CD4-positive, alpha-beta T cell treated with Interleukin-6 at 100 ng/mL for 8 hours (primary cell): ENCODE results near the gene ZNF747.

ENCODE experiments used
- DNase-seq: peaks from one replicate; pipeline ENCODE4 v3.0.0-alpha.2; 2020; ENCODE audit warnings: mixed read lengths, low spot score

The ZNF747 gene

DNA sequence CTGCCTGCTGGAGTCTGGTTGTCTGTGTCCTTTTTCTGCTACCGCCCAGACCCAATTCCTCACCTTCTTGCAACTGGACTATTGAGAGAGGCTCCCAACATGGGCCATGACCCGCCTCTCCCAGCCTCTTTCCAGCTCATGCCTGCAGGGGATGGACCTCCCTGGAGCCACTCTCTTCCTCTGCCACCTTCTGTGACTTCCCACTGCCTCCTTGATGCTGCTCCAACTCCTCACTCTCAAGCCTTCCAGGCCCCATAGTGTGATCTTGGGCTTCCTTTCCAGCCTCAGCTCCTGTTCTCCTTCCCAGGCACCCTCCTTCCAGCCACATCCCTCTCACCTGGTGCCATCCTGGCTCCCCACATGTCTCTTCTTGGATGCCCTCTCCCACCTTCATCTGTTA lies 19.4 kb downstream of the ZNF747 start:
- DNase-seq = no peak

DNA sequence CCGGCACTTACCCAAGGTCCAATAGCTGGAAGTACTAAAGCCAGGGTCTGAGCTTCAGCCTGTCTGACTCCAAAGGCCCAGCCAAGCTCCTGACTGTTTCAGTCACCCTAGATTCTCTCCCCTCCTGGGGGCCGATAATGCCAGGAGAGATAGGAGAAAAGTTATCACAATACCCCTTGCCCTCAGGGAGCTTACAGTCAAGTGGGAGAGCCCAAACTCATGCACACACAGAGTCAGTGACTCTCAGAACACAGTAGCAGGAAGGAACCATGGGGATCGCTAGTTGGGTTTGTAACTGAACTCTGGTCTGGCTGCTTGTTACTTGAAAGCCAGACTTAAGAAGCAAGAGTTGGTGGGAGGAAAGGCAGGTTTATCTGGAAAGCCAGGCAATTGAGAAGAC lies 23.1 kb downstream of the ZNF747 start:
- no peak for DNase-seq

DNA sequence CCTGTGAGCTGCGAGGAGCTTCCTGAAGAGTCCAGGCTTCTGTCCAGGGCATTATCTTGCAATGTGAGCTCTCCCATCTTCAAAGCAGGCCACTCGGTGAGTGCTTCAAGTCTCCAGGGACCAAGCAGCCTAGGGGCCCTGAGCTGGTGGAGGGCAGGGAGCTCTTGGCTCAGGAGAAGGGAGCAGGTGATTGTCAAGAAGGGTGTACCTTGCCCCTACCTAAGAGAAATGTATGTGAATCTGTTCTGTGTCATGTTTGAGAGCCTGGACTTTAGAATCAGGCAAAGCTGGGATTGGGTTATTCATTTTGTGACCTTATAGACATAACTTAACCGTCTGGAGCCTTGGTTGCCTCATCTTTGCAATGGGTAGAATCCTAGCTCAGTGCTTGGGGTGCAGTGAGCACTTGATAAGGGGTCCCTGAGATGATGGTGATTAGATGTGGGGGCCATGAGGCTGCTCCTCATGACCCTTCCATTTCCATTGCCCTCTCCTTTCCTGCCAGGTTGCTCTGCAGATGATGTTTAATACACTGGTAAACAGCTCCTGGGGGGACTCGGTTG lies 24.2 kb downstream of the ZNF747 start:
- DNase-seq = no peak

DNA sequence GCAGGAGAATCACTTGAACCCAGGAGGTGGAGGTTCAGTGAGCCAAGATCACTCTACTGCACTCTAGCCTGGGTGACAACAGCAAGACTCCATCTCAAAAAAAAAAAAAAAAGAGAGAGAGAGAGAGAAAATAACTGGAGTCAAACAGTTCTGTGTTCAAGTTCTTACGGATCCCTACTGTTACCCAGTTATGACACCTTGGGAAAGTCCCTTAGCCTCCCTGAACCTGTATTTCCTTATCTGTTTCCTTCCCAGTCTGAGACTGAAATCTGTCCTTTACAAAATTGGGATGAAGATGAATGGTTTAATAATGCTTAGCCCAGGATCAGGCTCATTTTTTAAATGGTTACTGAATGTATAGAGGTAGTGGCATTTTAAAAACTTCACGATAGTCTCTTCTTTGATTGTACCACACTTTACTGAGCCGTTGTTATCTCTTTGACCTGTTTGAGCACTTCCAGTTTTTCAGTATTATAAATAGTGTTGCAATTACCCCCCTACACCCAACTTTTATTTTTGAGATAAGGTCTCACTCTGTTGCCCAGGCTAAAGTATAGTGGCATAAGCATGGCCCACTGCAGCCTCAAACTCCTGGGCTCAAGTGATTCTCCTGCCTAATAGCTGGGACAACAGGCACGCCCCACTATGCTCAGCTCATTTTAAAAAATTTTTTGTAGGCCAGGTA lies 25.4 kb downstream of the ZNF747 start:
- no peak for DNase-seq

DNA sequence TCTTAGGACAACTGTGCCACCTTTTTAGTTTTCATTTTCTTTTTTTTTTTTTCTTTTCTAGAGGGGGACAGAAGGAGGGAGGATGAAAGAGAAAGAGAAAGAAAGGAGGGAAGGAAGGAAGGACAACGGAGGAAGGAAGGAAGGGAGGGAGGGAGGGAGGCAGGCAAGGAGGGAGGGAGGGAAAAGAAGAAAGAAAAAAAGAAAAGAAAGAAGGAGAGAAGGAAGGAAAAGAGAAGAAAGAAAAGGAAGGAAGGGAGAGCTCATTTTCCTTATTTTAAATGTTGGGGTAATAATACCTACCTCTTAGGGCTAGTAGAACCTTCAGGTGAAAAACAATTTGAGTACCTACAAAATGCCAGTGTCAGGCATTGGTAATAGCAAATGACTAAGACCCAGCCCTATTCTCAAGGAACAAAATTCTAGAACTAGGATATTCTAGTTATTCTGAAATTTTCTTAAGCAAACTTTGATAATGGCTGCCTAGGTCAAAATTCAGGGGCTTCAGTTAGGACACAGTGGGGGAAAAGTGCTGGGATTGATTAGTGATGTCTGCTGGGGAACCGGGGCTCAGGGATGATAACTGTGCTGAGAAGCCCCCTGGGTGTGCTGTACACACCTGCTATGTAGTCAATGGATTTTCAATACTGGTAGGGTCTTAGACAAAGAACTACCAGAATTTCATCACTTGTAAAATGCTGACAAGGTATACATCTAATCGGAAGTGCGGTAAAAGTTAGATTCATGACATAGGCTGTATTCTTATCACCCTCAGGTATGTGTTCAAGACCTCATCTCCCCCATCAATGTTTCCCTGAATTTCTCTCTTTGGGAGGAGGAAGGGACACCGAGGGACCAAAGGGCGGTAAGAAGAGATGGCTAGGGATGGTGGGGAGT lies 31.0 kb downstream of the ZNF747 start:
- DNase-seq = no peak

DNA sequence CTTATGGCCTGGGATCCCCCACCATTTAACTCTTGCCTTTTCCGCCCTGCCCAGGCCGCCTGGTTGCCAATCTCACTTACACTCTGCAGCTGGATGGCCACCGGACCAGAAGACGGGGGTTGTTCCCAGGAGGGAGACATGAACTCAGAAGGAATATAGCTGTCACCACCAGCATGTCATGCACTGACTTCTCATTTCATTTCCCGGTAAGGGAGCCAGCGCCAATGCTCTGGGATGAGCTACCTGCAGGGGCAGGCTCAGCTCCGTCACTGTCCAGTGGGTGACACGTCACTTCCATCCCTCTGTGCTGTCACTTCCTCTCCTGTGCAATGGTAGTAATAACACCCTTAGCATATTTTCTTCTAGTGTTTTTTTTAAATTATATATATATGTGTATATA lies 35.4 kb downstream of the ZNF747 start:
- DNase-seq = no peak

DNA sequence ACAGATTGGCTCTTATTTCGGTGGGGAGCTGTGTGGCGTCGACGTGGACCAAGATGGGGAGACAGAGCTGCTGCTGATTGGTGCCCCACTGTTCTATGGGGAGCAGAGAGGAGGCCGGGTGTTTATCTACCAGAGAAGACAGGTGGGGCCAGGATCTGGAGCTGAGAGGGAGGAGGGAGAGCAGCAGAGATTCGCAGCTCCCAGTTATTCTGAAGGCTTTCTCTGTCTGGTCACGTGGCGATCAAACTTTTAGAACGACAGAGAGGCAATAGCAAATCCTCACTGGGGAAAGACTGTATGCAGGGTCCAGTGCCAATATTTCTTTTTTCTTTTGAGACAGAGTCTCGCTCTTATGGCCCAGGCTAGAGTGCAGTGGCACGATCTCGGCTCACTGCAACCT lies 39.9 kb downstream of the ZNF747 start:
- no peak for DNase-seq

DNA sequence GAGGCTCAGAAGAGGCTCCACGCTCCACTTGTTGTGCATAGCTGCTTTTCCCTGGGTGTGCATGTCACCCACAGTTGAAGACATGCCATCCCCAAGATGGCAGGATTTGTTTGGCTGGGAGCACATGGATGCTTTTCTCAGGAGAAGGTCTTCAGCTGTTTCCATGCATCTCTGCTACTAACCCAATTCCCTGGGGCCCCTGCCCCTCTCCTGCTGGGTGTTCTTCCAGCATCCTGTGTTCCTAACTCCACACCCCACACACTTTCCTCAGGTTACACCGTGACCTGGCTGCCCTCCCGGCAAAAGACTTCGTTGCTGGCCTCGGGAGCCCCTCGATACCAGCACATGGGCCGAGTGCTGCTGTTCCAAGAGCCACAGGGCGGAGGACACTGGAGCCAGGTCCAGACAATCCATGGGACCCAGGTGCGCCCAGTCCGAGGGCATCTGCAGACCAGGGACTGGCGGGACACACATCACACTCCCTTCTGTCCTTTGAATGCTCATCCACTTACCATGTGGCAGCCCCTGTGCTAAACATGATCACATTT lies 40.6 kb downstream of the ZNF747 start:
- no peak for DNase-seq

DNA sequence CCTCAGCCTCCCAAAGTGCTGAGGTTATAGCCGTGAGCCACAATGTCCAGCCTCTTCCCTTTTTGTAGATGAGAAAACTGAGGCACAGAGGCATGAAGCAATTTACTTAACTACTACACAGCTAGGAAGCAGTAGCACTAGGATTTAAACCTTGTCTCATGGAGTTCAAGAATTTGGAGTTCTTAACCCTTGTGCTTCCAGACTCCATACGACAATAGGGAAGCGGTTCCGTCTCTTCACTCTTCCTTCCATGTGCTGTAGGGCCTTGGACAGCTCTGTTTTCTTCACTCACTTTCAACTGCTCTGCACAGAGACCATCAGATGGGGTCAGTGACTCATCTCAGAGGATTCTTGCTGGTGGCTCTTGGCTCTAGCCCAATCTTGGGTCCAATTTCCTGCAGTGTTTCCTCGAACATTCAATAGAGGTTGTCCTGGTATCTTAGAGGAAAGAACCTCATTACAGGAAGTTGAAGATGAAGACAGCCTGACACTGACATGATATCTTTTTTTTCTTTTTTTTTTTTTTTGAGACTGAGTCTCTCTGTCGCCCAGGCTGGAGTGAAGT lies 42.8 kb downstream of the ZNF747 start:
- DNase-seq = peak; percentile 40

DNA sequence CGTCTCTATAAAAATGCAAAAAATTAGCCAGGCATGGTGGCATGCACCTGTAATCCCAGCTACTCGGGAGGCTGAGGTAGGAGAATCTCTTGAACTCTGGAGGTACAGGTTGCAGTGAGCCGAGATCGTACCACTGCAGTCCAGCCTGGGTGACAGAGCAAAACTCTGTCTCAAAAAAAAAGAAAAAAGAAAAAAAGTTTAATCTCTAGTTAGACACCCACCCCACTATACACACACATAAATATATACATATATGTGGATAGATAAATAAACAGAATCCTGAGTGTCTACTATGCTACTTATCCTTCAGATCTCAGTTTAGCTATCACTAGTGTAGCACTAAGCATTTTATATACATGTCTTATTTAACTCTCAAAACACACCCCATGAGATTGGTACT lies 43.4 kb downstream of the ZNF747 start:
- DNase-seq = no peak

DNA sequence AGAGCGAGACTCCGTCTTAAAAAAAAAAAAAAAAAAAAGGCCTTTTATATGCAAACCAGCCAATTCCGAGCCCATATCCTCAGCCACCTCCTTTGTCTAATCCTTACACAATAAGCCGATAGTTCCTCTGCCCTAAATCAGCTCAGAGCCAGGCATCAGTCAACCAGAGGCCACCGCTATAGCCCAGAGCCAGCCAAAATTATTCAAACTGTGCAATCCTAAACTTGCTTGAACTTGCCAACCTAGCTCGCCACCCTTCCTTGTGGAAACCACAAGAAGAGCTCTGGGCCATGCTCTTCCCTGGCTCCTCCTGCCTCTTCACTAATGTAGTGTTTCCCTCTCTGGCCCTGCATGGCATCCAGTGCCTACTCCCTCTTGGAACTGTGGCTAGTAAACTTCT lies 44.4 kb downstream of the ZNF747 start:
- no peak for DNase-seq

DNA sequence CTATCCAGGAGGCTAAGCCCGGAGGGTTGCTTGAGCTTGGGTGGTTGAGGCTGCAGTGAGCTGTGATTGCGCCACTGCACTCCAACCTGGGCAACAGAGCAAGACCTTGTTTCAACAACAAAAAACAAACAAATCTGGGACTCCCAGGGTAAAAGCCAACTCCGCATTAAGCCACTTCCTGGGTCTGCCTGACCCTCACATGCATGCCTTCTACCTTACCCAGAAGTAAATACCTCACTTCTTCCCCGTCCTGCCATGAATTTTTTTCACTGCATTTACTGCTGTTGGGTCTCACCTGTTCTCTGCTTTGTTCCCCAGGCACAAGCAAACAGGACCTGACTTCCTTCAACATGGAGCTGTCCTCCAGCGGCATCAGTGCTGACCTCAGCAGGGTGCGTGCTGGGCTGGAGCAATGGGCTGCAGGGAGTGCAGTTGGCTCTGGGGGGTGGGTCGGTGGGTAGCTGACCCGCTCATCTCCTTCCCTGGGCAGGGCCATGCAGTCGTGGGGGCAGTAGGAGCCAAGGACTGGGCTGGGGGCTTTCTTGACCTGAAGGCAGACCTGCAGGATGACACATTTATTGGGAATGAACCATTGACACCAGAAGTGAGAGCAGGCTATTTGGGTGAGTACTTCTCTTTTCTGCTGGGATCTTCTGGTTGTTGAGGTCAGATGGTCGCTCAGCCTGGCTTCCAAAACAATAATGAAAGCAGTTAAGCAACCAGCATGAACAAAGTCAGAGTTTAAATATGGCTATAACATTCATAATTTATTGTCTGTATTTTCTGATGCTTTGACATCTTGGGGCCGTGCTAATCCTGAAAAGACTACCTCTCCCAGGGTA lies 45.7 kb downstream of the ZNF747 start:
- no peak for DNase-seq

DNA sequence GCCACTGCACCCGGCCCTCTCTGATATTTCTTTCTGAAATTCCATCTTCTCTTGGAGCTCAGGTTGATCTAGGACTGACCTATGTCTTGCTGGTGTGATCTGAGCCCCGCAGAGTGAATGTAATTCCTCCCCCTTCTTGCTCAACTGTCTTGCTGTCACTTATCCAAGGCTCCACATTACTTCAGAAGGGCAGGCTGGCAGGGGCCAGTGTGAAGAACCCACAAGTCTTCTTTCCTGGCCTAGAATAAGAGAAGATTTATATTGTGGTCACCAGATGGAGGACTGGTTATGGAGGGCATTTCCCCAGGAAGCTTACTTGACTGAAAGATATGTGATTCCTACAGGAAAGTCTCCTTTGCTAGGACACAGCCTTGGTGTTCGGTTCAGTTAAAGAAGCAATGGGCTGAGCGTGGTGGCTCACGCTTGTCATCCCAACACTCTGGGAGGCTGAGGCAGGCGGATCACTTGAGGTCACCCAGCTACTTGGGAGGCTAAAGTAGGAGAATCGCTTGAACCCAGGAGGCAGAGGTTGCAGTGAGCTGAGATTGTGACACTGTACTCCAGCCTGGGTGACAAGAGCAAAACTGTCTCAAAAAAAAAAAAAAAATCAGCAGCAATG lies 48.7 kb downstream of the ZNF747 start:
- DNase-seq = no peak

DNA sequence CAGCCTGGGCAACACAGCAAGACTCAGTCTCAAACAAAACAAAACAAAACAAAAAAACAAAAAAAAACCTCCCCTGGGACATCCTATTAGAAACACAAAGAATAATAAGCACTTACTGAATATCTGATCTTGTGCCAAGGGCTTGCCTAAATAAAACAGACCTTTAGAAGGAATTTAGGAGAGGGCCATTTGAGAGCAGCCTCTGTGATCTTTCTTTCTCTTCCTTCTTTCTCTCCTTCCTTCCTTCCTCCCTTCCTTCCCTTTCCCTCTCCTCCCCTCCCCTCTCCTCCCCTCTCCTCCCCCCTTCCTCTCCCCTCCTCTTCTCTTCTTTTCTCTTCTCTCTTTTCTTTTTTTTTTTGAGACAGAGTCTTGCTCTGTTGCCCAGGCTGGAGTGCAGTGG lies 49.8 kb downstream of the ZNF747 start:
- DNase-seq = no peak

DNA sequence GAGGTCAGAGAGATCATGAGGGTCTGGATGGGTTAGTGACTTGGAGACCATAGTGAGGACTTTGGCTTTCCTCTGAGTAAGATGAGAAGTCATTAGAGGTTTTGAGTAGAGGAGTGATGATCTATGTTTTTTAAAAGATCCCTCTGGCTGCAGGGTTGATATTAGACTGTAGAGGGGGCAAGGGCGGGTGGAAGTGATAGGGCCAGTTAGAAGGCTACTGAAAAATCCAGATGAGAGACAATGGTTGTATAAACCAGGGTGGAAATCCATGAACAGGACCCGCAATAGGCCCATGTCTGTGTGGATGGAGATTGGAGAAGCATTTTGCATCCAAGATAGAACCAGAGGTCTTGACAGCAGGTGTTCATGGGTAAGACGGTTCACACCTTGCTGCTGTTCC lies 52.3 kb downstream of the ZNF747 start:
- DNase-seq = no peak

DNA sequence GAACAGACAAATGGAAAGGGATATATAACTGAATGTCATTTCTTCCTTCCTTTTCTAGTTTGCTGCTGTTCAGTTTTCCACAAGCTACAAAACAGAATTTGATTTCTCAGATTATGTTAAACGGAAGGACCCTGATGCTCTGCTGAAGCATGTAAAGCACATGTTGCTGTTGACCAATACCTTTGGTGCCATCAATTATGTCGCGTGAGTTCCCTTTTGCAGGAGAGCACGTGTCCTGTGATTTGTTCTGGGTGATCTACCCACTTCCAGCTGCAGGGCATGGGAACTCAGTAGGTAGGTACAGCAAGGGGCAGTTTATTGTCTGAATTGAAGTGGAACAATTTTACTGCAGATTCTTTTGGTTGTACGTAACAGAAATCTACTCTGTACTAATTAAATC lies 53.3 kb downstream of the ZNF747 start:
- DNase-seq = no peak
